IMR-90 (cell line): ENCODE measurements around the gene PPHLN1. TPM values are rescaled to one million over a fixed set of nuclear protein-coding genes. Genes with fewer than 3 reads are reported as not detected.

Source experiments
- ATAC-seq: fragments of 200-7000 bp; cut with Tn5 transposase; 2 replicates; pipeline ENCODE4 v1.9.1; 2020; ENCODE audit warnings: low read depth, mild to moderate bottlenecking, moderate library complexity
- BruUV-seq: library from RNA; stranded (reverse); fragments of 400-500 nt; replicated peaks from 2 replicates; lab custom pipeline; 2021; lab: Mats Ljungman, UMichigan
- CTCF ChIA-PET: fragments of 300-600 bp; formaldehyde crosslinking; extraction: SDS; loops from one replicate; lab custom pipeline; 2021; ENCODE audit warnings: antibody characterized with exemption; lab: Yijun Ruan, JAX
- POLR2A ChIA-PET: fragments of 300-600 bp; sonication (Branson Sonifier 250); formaldehyde crosslinking; loops from one replicate; lab custom pipeline; 2022; ENCODE audit warnings: antibody characterized with exemption; ENCODE audit not compliant: unreplicated experiment; lab: Charles Lee
- DNase-seq: peaks from one replicate; pipeline ENCODE4 v3.0.0; 2013
- H2AFZ ChIP-seq: replicated peaks from 2 replicates; pipeline ENCODE3; 2013; ENCODE audit warnings: low read length, mild to moderate bottlenecking; ENCODE audit not compliant: poor library complexity
- H2AK5ac ChIP-seq: 2 replicates; pipeline ENCODE4 v1.6.1; 2013; ENCODE audit warnings: low read depth, low read length, inconsistent platforms
- H2AK9ac ChIP-seq: replicated peaks from 2 replicates; pipeline ENCODE3; 2013; ENCODE audit warnings: mild to moderate bottlenecking, low read depth, low read length, moderate library complexity; ENCODE audit not compliant: poor library complexity
- H2BK120ac ChIP-seq: 2 replicates; pipeline ENCODE4 v1.6.1; 2013; ENCODE audit warnings: low read depth, low read length, inconsistent platforms
- H2BK15ac ChIP-seq: 3 replicates; pipeline ENCODE4 v1.6.1; 2013; ENCODE audit warnings: low read depth, low read length, inconsistent platforms
- H2BK20ac ChIP-seq: 2 replicates; pipeline ENCODE4 v1.6.1; 2013; ENCODE audit warnings: low read depth, mild to moderate bottlenecking, inconsistent platforms, low read length, moderate library complexity
- H2BK5ac ChIP-seq: 2 replicates; pipeline ENCODE4 v1.6.1; 2013; ENCODE audit warnings: mild to moderate bottlenecking, low read depth, low read length, inconsistent platforms; ENCODE audit not compliant: poor library complexity, severe bottlenecking
- H3K14ac ChIP-seq: replicated peaks from 2 replicates; pipeline ENCODE4 v1.6.1; 2013; ENCODE audit warnings: low read depth, low read length, inconsistent platforms
- H3K18ac ChIP-seq: 2 replicates; pipeline ENCODE4 v1.6.1; 2013; ENCODE audit warnings: low read depth, low read length, control low read depth
- H3K23ac ChIP-seq: 2 replicates; pipeline ENCODE4 v1.6.1; 2013; ENCODE audit warnings: low read depth, low read length, inconsistent platforms
- H3K27ac ChIP-seq: 2 replicates; pipeline ENCODE4 v1.5.1; 2013; ENCODE audit warnings: mild to moderate bottlenecking, control low read depth, low read length; ENCODE audit not compliant: insufficient read depth
- H3K27me3 ChIP-seq: 2 replicates; pipeline ENCODE4 v1.6.1; 2013; ENCODE audit warnings: low read length; ENCODE audit not compliant: control insufficient read depth, insufficient read depth
- H3K36me3 ChIP-seq: 2 replicates; pipeline ENCODE4 v1.6.1; 2013; ENCODE audit warnings: low read length, mixed read lengths; ENCODE audit not compliant: control insufficient read depth, insufficient read depth
- H3K4ac ChIP-seq: 2 replicates; pipeline ENCODE4 v1.6.1; 2013; ENCODE audit warnings: low read depth, low read length, inconsistent platforms
- H3K4me1 ChIP-seq: 2 replicates; pipeline ENCODE4 v1.6.1; 2013; ENCODE audit warnings: low read length, mixed read lengths; ENCODE audit not compliant: control insufficient read depth, insufficient read depth
- H3K4me2 ChIP-seq: 2 replicates; pipeline ENCODE4 v1.6.1; 2013; ENCODE audit warnings: low read depth, mild to moderate bottlenecking, control low read depth, low read length, moderate library complexity
- H3K4me3 ChIP-seq: 2 replicates; pipeline ENCODE4 v1.5.1; 2013; ENCODE audit warnings: low read depth, mild to moderate bottlenecking, control low read depth, low read length, moderate library complexity; ENCODE audit not compliant: insufficient read depth
- H3K56ac ChIP-seq: 2 replicates; pipeline ENCODE4 v1.6.1; 2013; ENCODE audit warnings: low read length, inconsistent platforms; ENCODE audit not compliant: insufficient read depth; ENCODE audit errors: extremely low read depth
- H3K79me1 ChIP-seq, 2 experiments: 2 replicates each; pipeline ENCODE4 v1.6.1; 2013; ENCODE audit warnings: low read length in 2 of 2, inconsistent platforms in 1 of 2, low read depth in 1 of 2
- H3K9ac ChIP-seq: 2 replicates; pipeline ENCODE4 v1.6.1; 2013; ENCODE audit warnings: low read depth, low read length, control low read depth
- H3K9me1 ChIP-seq: 2 replicates; pipeline ENCODE4 v1.6.1; 2013; ENCODE audit warnings: low read length, inconsistent platforms; ENCODE audit not compliant: insufficient read depth
- H3K9me3 ChIP-seq: 2 replicates; pipeline ENCODE4 v1.6.1; 2013; ENCODE audit warnings: low read length; ENCODE audit not compliant: control insufficient read depth, insufficient read depth
- H4K20me1 ChIP-seq: 2 replicates; pipeline ENCODE4 v1.6.1; 2013; ENCODE audit warnings: low read length, inconsistent platforms; ENCODE audit not compliant: insufficient read depth
- H4K5ac ChIP-seq: 2 replicates; pipeline ENCODE4 v1.6.1; 2013; ENCODE audit warnings: mild to moderate bottlenecking, low read depth, low read length, control low read depth
- H4K8ac ChIP-seq, 2 experiments: 2 replicates each; pipeline ENCODE4 v1.6.1; 2013; ENCODE audit warnings: low read depth in 2 of 2, low read length in 2 of 2, control low read depth in 1 of 2, inconsistent platforms in 1 of 2
- H4K91ac ChIP-seq: 2 replicates; pipeline ENCODE4 v1.6.1; 2013; ENCODE audit warnings: low read depth, low read length, inconsistent platforms; ENCODE audit not compliant: insufficient read depth
- POLR2A ChIP-seq: IDR thresholded peaks from 2 replicates; pipeline ENCODE4 v1.6.1; 2012; ENCODE audit warnings: mild to moderate bottlenecking, low read depth, low read length
- WGBS, 2 experiments: methylation state at CpG; one replicate each; pipeline versions ENCODE4 v1.1.5 to v1.1.7; 2013; ENCODE audit warnings: missing lambda C conversion rate in 2 of 2; ENCODE audit not compliant: insufficient read length in 1 of 2; ENCODE audit errors: extremely low coverage in 2 of 2; 5-methylcytosine and 5-hydroxymethylcytosine counted together
- dilution Hi-C: fragments of 300-500 bp; cut with HindIII; formaldehyde crosslinking; loops from one replicate; pipeline ENCODE4 v1.14.3; 2018; ENCODE audit warnings: low sequenced_read_pairs; ENCODE audit not compliant: unreplicated experiment
- in situ Hi-C: fragments of 300-500 bp; cut with MboI; formaldehyde crosslinking; loops from 3 replicates; pipeline ENCODE4 v1.14.3; 2019; ENCODE audit warnings: low sequenced_read_pairs, inconsistent platforms, mixed read lengths
- intact Hi-C: fragments of 100-400 bp; cut with micrococcal nuclease; formaldehyde crosslinking; loops from 2 replicates; pipeline ENCODE4 v1.10.0; 2022
- polyA plus RNA-seq, 3 experiments: library from polyadenylated mRNA; depleted of rRNA; stranded (reverse); fragments of >200 nt; gene quantifications; 2 replicates each; pipeline ENCODE4 v1.2.3, GENCODE V29; 2012; ENCODE audit warnings: low replicate concordance in 1 of 3
- total RNA-seq: library from RNA; depleted of rRNA; stranded (reverse); fragments of >200 nt; gene quantifications from 2 replicates; pipeline ENCODE4 v1.2.3, GENCODE V29; 2012

PPHLN1 gene
- total and polyA plus RNA-seq, 2 of the 4 experiments (the other 2 are of a cell fraction), result 50.7 to 54.3 TPM

- peaks cover 13% of the 10 kb centered on the region; the same call in 1 of the 2 replicates for H4K20me1 ChIP-seq
- no peak overlapping the region for H3K9ac ChIP-seq
- H3K4me1 ChIP-seq, result peaks cover 1% of the 10 kb centered on the region; the same call in 1 of the 2 replicates
- H2AK5ac ChIP-seq, result no peak overlapping the region
- H3K36me3 ChIP-seq, result peaks cover 7% of the 10 kb centered on the region
- ATAC-seq (no peak), DNase-seq (no peak)
- no peak overlapping the region for H3K23ac ChIP-seq
- H2BK120ac ChIP-seq, result no peak overlapping the region
- no peak overlapping the region for H2BK20ac ChIP-seq
- no peak overlapping the region for H3K4me3 ChIP-seq
- dilution Hi-C loops, result no loop called here
- POLR2A ChIA-PET, result no interaction called here
- no peak overlapping the region for H3K4me2 ChIP-seq
- no peak overlapping the region for H4K8ac ChIP-seq
- H2AK9ac ChIP-seq, result no peak overlapping the region
- no peak overlapping the region for H2BK5ac ChIP-seq
- H4K5ac ChIP-seq, result no peak overlapping the region
- CTCF ChIA-PET, result no interaction called here
- no peak overlapping the region for H3K14ac ChIP-seq
- no peaks in the 10 kb centered on the region for H3K27me3 ChIP-seq
- H2BK15ac ChIP-seq, result no peak overlapping the region
- no TSS peak for BruUV-seq
- TF ChIP-seq POLR2A, result no peak
- no peaks in the 10 kb centered on the region for H3K9me3 ChIP-seq
- no CpG with 5 or more reads among the region's 1 CpG for WGBS, 2 experiments
- H4K91ac ChIP-seq, result no peak overlapping the region
- no peaks in the 10 kb centered on the region for H3K9me1 ChIP-seq
- H3K4ac ChIP-seq, result no peak overlapping the region
- H3K79me1 ChIP-seq, result peaks cover 15 to 29% of the 10 kb centered on the region in 2 experiments; a peak in 3 of 4 replicates
- no peak overlapping the region for H3K56ac ChIP-seq
- intact Hi-C loops, result loop anchor here (10.0 kb wide), 2 partner anchors 999 to 1061 kb away; no protein-coding TSS in a partner anchor
- no peak overlapping the region for H3K27ac ChIP-seq
- in situ Hi-C loops, result loop anchor here (25.0 kb wide), 1 partner anchor 951 kb away; no protein-coding TSS in a partner anchor
- no peak overlapping the region for H3K18ac ChIP-seq
- no peak overlapping the region for H2AFZ ChIP-seq
Observed at GRCh38 chr12:42336286-42336685, 10.3 kb downstream of the PPHLN1 start.
